Body of pancreas (tissue), 4 donors: ENCODE data around the gene PSMG1. TPM values are rescaled to one million over a fixed set of nuclear protein-coding genes. Genes with fewer than 3 reads are reported as not detected.

Experiments
- ATAC-seq: fragments of 150-250 bp; one replicate; pipeline ENCODE4 v1.9.1; 2016
- DNase-seq, 4 donors: peaks; one replicate each; pipeline ENCODE4 v3.0.0-alpha.2; 2019
- H3K27ac ChIP-seq, 4 donors: fragments of 200-600 bp; sonication (generic); 1 replicate in 3 of 4; 2 replicates in 1 of 4; pipeline versions ENCODE4 v1.5.1 to v1.6.1; 2016 to 2019; ENCODE audit warnings: mild to moderate bottlenecking in 1 of 4, mixed read lengths in 1 of 4, moderate library complexity in 1 of 4
- H3K27me3 ChIP-seq, 2 donors: fragments of 200-600 bp; sonication (generic); one replicate each; pipeline ENCODE4 v1.6.0; 2016; ENCODE audit warnings: mild to moderate bottlenecking in 1 of 2
- H3K36me3 ChIP-seq, 2 donors: fragments of 200-600 bp; sonication (generic); replicated peaks in 1 of 2; 2 replicates each; pipeline ENCODE4 v1.5.1; 2016; ENCODE audit warnings: low read depth in 2 of 2; ENCODE audit not compliant: insufficient read depth in 1 of 2
- H3K4me1 ChIP-seq: fragments of 200-600 bp; sonication (generic); one replicate; pipeline ENCODE4 v1.6.0; 2016
- H3K4me3 ChIP-seq, 2 donors: fragments of 200-600 bp; sonication (generic); 1 replicate in 1 of 2; 2 replicates in 1 of 2; pipeline ENCODE4 v1.5.1; 2016 to 2019
- H3K9me3 ChIP-seq, 3 donors: fragments of 200-600 bp; sonication (generic); 1 replicate in 2 of 3; 2 replicates in 1 of 3; pipeline ENCODE4 v1.5.1; 2016
- CTCF ChIP-seq, 7 experiments: fragments of 450-650 bp in 4 of 7; fragments of 200-600 bp in 3 of 7; sonication (generic) in 3 of 7; IDR thresholded peaks; one replicate each; pipeline ENCODE4 v1.5.1; 2016 to 2019; ENCODE audit warnings: antibody characterized with exemption in 7 of 7
- POLR2A ChIP-seq, 3 donors: fragments of 450-650 bp; IDR thresholded peaks; one replicate each; pipeline ENCODE4 v1.6.1; 2016; ENCODE audit warnings: antibody characterized with exemption in 3 of 3, mild to moderate bottlenecking in 2 of 3
- WGBS, 2 donors: methylation state at CpG; one replicate each; pipeline ENCODE4 v1.1.5; 2017; 5-methylcytosine and 5-hydroxymethylcytosine counted together
- intact Hi-C: fragments of 100-400 bp; cut with DNase I; formaldehyde crosslinking; loops from one replicate; pipeline ENCODE4 v1.15.1; 2023
- total RNA-seq, 2 donors: library from RNA; depleted of rRNA; stranded (reverse); fragments of >200 nt; gene quantifications; one replicate each; pipeline ENCODE4 v1.1.0, GENCODE V29; 2016

Gene PSMG1
- total RNA-seq, 2 donors from 2014 or later, result 16.6 to 19.4 TPM

GRCh38 chr21:39189857-39190604, 6.8 kb upstream of the PSMG1 start:
- Histone ChIP-seq H3K9me3 (no peaks in the 10 kb centered on the region), H3K4me3 (no peak overlapping the region), H3K27me3 (no peaks in the 10 kb centered on the region), H3K27ac (no peak overlapping the region), H3K36me3 (no peaks in the 10 kb centered on the region), H3K4me1 (no peaks in the 10 kb centered on the region)
- intact Hi-C loops, result no loop called here
- no peak for ATAC-seq
- DNase-seq, result no peak
- no peak for TF ChIP-seq POLR2A (IDR thresholded peaks at IDR 0.05)
- TF ChIP-seq CTCF (IDR thresholded peaks at IDR 0.05), result no peak

GRCh38 chr21:39188521-39189139, 5.4 kb upstream of the PSMG1 start:
- intact Hi-C loops, result no loop called here
- no peak for TF ChIP-seq CTCF (IDR thresholded peaks at IDR 0.05)
- no peak for TF ChIP-seq POLR2A (IDR thresholded peaks at IDR 0.05)

GRCh38 chr21:39187141-39187540, 3.9 kb upstream of the PSMG1 start:
- H3K9me3 ChIP-seq, result no peaks in the 10 kb centered on the region
- no peak for DNase-seq
- no peak overlapping the region for H3K27ac ChIP-seq
- no peaks in the 10 kb centered on the region for H3K36me3 ChIP-seq
- H3K27me3 ChIP-seq, result no peaks in the 10 kb centered on the region
- ATAC-seq, result no peak
- intact Hi-C loops, result no loop called here
- no peak overlapping the region for H3K4me3 ChIP-seq
- TF ChIP-seq POLR2A (IDR thresholded peaks at IDR 0.05), result no peak
- TF ChIP-seq CTCF (IDR thresholded peaks at IDR 0.05), result no peak
- 77 to 79% methylated on average over 5 of the region's 5 CpGs for WGBS, 2 donors
- peaks cover 9% of the 10 kb centered on the region for H3K4me1 ChIP-seq

More at GRCh38 chr21:39188521-39189139, 5.4 kb upstream of the PSMG1 start:
- no peak for ATAC-seq
- Histone ChIP-seq H3K27me3 (no peaks in the 10 kb centered on the region), H3K9me3 (no peaks in the 10 kb centered on the region), H3K27ac (no peak overlapping the region), H3K4me1 (peaks cover 6% of the 10 kb centered on the region), H3K36me3 (no peaks in the 10 kb centered on the region), H3K4me3 (no peak overlapping the region)
- 87 to 94% methylated on average over 2 of the region's 2 CpGs for WGBS, 2 donors
- DNase-seq, result no peak

GRCh38 chr21:39186676-39187075, 3.4 kb upstream of the PSMG1 start:
- Histone ChIP-seq H3K27ac (no peak overlapping the region), H3K9me3 (no peaks in the 10 kb centered on the region), H3K27me3 (no peaks in the 10 kb centered on the region), H3K4me3 (no peak overlapping the region), H3K36me3 (no peaks in the 10 kb centered on the region), H3K4me1 (peaks cover 14% of the 10 kb centered on the region)
- DNase-seq, result no peak
- TF ChIP-seq CTCF (IDR thresholded peaks at IDR 0.05) (no peak), POLR2A (IDR thresholded peaks at IDR 0.05) (no peak)
- intact Hi-C loops, result no loop called here
- ATAC-seq, result no peak

GRCh38 chr21:39185157-39185556, 1.9 kb upstream of the PSMG1 start:
- intact Hi-C loops, result no loop called here
- no peak overlapping the region for H3K4me3 ChIP-seq
- no peaks in the 10 kb centered on the region for H3K9me3 ChIP-seq
- ATAC-seq (no peak), DNase-seq (no peak)
- H3K4me1 ChIP-seq, result peaks cover 21% of the 10 kb centered on the region
- WGBS, 2 donors, result 58 to 65% methylated on average over 2 of the region's 2 CpGs
- no peaks in the 10 kb centered on the region for H3K36me3 ChIP-seq
- no peak overlapping the region for H3K27ac ChIP-seq
- TF ChIP-seq POLR2A (IDR thresholded peaks at IDR 0.05) (no peak), CTCF (IDR thresholded peaks at IDR 0.05) (no peak)
- no peaks in the 10 kb centered on the region for H3K27me3 ChIP-seq
